Measurements from ENCODE around the gene RACGAP1. TPM values are rescaled to one million over a fixed set of nuclear protein-coding genes. Genes with fewer than 3 reads are reported as not detected.
A peak's percentile ranks its signal among the peaks of the same experiment; 100 is the strongest.

RACGAP1 gene
- total RNA-seq, 1 experiment from 2014 or later, result 95.3 TPM

DNA sequence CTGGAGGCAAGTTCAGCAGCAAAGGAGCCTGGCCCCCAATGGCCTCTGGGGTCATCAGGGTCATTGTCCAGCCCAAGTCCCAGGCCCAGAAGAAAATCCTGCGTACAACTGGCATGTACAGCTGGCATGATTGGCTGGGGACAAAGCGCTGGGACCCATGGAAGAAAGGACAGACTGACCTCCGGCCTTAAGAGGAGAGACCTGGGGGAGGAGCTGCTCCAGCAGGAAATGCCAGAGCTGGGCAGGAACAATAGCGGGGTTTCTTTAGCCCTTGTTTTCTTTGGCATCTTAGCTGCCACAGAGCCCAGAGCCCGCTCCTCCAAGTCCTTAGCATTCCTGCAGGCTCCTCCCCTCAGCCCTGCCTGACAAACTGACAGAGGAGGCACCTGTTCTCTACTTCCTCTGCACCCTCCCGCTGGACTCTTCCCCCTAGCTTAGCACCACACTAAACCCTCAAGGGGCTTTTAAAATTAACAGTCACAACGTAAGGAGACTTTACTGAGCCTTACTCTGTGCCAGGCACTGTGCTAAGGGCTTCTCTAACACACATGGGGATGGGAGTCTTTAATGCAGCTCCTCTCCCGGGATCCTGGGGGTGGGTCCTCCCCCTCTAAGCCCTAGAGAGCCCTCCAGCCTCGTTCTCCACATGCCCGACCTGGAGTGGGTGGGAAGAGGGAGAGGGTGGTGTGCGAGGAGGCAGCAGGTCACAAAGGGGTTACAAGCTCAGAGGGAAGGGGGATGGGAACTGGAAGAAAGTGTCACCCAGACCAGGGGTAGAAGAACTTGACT is 65.4 kb downstream of the RACGAP1 start:
- Histone ChIP-seq H3K9me3 (ENCODE audit: low read length) (no peaks in the 10 kb centered on the region), H3K4me2 (ENCODE audit: low read length) (peak overlapping the region; percentile 72), H3K79me2 (ENCODE audit: low read length) (no peaks in the 10 kb centered on the region), H2AFZ (ENCODE audit: low read length) (peak overlapping the region; percentile 51), H3K9ac (ENCODE audit: low read length) (no peak overlapping the region), H3K4me1 (ENCODE audit: insufficient read depth, low read length) (peaks cover 28% of the 10 kb centered on the region), H4K20me1 (ENCODE audit: low read length) (no peaks in the 10 kb centered on the region), H3F3A (ENCODE audit: low read length, unreplicated experiment) (no peaks in the 10 kb centered on the region), H3K36me3 (ENCODE audit: low read depth, low read length) (no peaks in the 10 kb centered on the region), H3K27ac (ENCODE audit: low read length) (no peak overlapping the region), H3K27me3 (ENCODE audit: low read length) (no peaks in the 10 kb centered on the region), H3K4me3 (ENCODE audit: low read length) (no peak overlapping the region), H3K9me2 (replicated peaks; ENCODE audit: low read length) (no peaks in the 10 kb centered on the region)
- DNase-seq, result peak; percentile 80
- ChIA-PET CTCF (interaction anchor here (0.6 to 1.2 kb wide), 3 partner anchors 7 to 150 kb away, joined by 3 to 7 read pairs (median 4); no protein-coding TSS in a partner anchor), POLR2A (ENCODE audit: unreplicated experiment) (no interaction called here)
- ATAC-seq, result peak; percentile 84
- TF ChIP-seq EZH2phosphoT487 (IDR thresholded peaks at IDR 0.05; ENCODE audit: borderline replicate concordance, low read length) (no peak), EZH2 (IDR thresholded peaks at IDR 0.05; ENCODE audit: low read length, unreplicated experiment) (no peak)
- TF ChIP-seq, protein P1, sequence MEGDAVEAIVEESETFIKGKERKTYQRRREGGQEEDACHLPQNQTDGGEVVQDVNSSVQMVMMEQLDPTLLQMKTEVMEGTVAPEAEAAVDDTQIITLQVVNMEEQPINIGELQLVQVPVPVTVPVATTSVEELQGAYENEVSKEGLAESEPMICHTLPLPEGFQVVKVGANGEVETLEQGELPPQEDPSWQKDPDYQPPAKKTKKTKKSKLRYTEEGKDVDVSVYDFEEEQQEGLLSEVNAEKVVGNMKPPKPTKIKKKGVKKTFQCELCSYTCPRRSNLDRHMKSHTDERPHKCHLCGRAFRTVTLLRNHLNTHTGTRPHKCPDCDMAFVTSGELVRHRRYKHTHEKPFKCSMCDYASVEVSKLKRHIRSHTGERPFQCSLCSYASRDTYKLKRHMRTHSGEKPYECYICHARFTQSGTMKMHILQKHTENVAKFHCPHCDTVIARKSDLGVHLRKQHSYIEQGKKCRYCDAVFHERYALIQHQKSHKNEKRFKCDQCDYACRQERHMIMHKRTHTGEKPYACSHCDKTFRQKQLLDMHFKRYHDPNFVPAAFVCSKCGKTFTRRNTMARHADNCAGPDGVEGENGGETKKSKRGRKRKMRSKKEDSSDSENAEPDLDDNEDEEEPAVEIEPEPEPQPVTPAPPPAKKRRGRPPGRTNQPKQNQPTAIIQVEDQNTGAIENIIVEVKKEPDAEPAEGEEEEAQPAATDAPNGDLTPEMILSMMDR (conservative IDR thresholded peaks at IDR 0.05; ENCODE audit: low read depth, low read length), result no peak
- intact Hi-C loops (cut with micrococcal nuclease), result loop anchor here (10.0 kb wide), 2 partner anchors 95 to 185 kb away; no protein-coding TSS in a partner anchor
- TSS peak; percentile 82 for BruUV-seq (replicated peaks)

DNA sequence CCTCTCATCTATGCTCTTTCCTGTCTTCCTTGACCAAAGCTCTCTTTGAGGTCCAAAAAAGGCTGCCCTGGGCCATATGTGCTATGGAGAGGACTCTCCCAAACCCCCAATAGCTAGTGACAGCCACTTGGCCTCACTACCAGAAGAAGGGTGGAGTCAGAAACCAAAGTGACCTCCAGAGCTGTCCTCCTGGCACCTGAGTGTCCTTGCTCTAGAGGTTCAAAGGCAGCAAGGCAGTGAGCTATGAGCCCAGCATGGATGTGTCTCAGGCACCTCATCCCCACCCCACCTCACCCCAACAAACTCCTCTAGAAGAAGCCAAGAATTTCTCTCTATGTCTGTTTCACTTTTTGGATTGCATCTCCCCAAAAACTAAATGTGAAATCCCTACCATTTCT is 67.7 kb downstream of the RACGAP1 start:
- Histone ChIP-seq H3K9me2 (replicated peaks; ENCODE audit: low read length) (no peaks in the 10 kb centered on the region), H3K4me2 (ENCODE audit: low read length) (no peak overlapping the region), H3F3A (ENCODE audit: low read length, unreplicated experiment) (no peaks in the 10 kb centered on the region), H3K4me1 (ENCODE audit: insufficient read depth, low read length) (peaks cover 16% of the 10 kb centered on the region), H3K27ac (ENCODE audit: low read length) (no peak overlapping the region), H3K4me3 (ENCODE audit: low read length) (no peak overlapping the region), H4K20me1 (ENCODE audit: low read length) (no peaks in the 10 kb centered on the region), H3K9me3 (ENCODE audit: low read length) (no peaks in the 10 kb centered on the region), H3K9ac (ENCODE audit: low read length) (no peak overlapping the region), H3K79me2 (ENCODE audit: low read length) (no peaks in the 10 kb centered on the region), H3K27me3 (ENCODE audit: low read length) (no peaks in the 10 kb centered on the region), H3K36me3 (ENCODE audit: low read depth, low read length) (no peaks in the 10 kb centered on the region), H2AFZ (ENCODE audit: low read length) (no peak overlapping the region)
- intact Hi-C loops (cut with micrococcal nuclease), result no loop called here
- ChIA-PET POLR2A (ENCODE audit: unreplicated experiment) (no interaction called here), CTCF (no interaction called here)
- DNase-seq, result no peak
- no TSS peak for BruUV-seq (replicated peaks)
- TF ChIP-seq EZH2phosphoT487 (IDR thresholded peaks at IDR 0.05; ENCODE audit: borderline replicate concordance, low read length) (no peak), EZH2 (IDR thresholded peaks at IDR 0.05; ENCODE audit: low read length, unreplicated experiment) (no peak)
- TF ChIP-seq, protein P1 (conservative IDR thresholded peaks at IDR 0.05; ENCODE audit: low read depth, low read length), result no peak
- no peak for ATAC-seq

All from PC-3 (cell line).